NCI-H2029 treated with DMSO at 0.1 percent for 48 hours (cell line): Measurements from ENCODE around the gene COX7A2.

Source experiments
- DNase-seq: peaks from one replicate; lab custom pipeline; 2025; lab: John Stamatoyannopoulos, UW

COX7A2 gene

DNA sequence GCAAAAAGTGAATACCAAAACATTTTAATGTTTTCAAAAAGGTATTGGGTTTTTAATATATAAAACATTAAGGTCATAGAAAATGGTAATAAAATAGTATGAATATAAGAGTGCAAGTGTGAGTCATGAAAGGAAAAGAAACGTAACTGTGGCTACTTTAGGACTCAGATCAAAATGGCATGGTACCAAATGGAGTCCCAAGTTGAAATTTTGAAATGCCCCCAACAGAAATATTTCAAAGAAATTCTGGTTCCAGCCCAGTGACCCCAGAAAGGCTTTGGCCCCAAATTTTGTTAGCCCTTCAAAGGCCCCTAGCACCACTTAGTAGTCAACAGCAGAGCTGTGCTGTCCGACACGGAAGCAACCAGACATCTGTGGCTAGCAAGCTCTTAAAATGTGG, 43.7 kb downstream of the COX7A2 start:
- no peak for DNase-seq

DNA sequence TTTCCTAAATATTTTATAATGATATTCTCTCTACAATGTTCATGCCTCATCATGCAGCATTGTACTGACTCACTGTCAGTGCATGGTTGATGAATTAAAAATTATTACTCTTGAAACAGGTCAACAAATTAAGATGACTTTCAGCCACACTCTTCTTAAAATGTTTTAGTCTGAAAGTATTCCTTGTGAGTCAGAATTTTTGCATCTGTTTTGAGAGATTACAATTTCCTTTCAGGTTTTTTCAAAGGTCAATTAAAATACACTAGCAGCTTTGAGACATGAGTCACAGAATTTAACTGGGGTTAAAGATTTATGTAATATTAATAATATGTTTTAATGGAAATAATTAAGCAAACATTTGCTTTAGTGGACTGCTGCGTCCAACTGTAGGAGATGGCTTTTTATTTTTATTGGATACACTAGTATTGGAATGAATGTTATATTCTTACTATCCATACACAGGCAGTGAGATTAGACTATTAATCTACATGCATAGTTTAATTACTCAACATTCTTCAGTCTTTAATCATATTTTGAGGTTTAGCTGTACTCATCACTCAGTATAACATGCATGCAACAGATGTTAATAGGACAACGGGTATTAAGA, 47.4 kb downstream of the COX7A2 start:
- DNase-seq = no peak

DNA sequence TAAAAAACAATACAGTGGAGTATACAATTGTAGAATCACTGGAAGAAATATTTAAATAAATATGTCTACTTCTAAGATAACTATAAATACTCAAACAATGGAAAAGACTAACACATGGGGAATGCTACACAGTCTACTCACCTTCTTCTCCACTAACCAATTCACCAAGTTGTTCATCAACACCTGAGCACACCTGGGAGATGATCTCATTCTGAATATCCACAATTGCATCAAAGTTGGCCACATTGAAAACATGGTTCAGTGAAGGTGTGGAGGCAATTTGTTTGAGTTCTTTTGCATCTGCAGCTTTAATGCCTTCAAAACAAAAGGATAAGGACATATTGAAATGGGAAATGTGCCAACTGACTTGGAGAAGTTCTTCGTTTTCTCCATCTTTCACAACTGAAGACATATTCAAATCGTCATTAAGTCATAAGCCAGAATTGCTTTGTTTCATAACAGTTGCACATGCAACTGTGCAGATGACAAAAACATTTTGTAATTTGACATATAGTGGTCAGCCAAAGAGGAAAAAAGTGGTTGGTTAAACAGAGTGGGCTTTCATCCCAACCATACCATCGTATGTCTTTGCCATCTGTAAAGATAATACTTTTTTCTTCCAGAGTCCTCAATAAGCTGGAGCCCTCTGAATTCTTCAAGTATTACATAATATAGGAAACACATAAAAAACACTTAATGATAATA, 55.2 kb downstream of the COX7A2 start:
- no peak for DNase-seq
